ENCODE results near the gene CERS4.
"Not testable (repeated sequence)": the region's sequence is repeated elsewhere in the genome, so short reads cannot be mapped to it uniquely, and the experiment has no call there.

- TF ChIP-seq, protein P1, sequence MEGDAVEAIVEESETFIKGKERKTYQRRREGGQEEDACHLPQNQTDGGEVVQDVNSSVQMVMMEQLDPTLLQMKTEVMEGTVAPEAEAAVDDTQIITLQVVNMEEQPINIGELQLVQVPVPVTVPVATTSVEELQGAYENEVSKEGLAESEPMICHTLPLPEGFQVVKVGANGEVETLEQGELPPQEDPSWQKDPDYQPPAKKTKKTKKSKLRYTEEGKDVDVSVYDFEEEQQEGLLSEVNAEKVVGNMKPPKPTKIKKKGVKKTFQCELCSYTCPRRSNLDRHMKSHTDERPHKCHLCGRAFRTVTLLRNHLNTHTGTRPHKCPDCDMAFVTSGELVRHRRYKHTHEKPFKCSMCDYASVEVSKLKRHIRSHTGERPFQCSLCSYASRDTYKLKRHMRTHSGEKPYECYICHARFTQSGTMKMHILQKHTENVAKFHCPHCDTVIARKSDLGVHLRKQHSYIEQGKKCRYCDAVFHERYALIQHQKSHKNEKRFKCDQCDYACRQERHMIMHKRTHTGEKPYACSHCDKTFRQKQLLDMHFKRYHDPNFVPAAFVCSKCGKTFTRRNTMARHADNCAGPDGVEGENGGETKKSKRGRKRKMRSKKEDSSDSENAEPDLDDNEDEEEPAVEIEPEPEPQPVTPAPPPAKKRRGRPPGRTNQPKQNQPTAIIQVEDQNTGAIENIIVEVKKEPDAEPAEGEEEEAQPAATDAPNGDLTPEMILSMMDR (IDR thresholded peaks at IDR 0.05): not testable (repeated sequence)
- not testable (repeated sequence) for TF ChIP-seq ZFX (IDR thresholded peaks at IDR 0.05; ENCODE audit: borderline replicate concordance)
Measured at GRCh38 chr19:8203288-8204120, 5.7 kb upstream of the CERS4 start.
